GM12873 (cell line): ENCODE data around the gene SPATA6L.

Experiments used
- TF ChIP-seq, protein P1 (sequence below): IDR thresholded peaks from 2 replicates; pipeline ENCODE4 v1.5.1; 2012; ENCODE audit warnings: low read depth, mild to moderate bottlenecking, moderate library complexity, low read length, control low read depth; ENCODE audit not compliant: insufficient read depth; ENCODE audit errors: missing control alignments

Gene SPATA6L

GRCh38 chr9:4678679-4679267 lies 12.5 kb upstream of the SPATA6L start:
- TF ChIP-seq, protein P1, sequence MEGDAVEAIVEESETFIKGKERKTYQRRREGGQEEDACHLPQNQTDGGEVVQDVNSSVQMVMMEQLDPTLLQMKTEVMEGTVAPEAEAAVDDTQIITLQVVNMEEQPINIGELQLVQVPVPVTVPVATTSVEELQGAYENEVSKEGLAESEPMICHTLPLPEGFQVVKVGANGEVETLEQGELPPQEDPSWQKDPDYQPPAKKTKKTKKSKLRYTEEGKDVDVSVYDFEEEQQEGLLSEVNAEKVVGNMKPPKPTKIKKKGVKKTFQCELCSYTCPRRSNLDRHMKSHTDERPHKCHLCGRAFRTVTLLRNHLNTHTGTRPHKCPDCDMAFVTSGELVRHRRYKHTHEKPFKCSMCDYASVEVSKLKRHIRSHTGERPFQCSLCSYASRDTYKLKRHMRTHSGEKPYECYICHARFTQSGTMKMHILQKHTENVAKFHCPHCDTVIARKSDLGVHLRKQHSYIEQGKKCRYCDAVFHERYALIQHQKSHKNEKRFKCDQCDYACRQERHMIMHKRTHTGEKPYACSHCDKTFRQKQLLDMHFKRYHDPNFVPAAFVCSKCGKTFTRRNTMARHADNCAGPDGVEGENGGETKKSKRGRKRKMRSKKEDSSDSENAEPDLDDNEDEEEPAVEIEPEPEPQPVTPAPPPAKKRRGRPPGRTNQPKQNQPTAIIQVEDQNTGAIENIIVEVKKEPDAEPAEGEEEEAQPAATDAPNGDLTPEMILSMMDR = no peak

- TF ChIP-seq, protein P1 = no peak
Measured at GRCh38 chr9:4677392-4677791, 11.1 kb upstream of the SPATA6L start.

DNA sequence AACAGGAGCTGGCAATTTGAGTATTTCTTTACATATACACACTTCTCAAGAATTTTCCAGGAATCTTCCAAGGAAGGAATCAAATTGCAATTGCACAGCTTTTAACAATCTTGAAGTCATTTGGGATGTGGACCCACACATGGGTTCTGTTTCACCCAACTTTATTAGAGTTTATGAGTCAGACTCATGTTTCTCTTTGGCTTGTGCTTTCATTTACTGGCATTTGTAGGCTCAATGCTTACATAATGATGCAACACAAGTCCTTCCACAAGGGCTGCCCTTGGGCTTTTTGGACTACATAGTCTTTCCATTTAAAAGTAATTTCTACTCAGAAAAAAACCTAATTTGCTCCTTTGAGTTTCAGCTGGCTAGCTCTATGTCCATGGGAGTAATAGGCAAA lies 8.5 kb upstream of the SPATA6L start:
- TF ChIP-seq, protein P1 = no peak

- TF ChIP-seq, protein P1 = no peak
Measured at GRCh38 chr9:4671737-4672136, 5.5 kb upstream of the SPATA6L start.

GRCh38 chr9:4670591-4670990 lies 4.3 kb upstream of the SPATA6L start:
- TF ChIP-seq, protein P1 = no peak

- TF ChIP-seq, protein P1 = no peak
Measured at GRCh38 chr9:4669890-4670289, 3.6 kb upstream of the SPATA6L start.

GRCh38 chr9:4668604-4669003 lies 2.3 kb upstream of the SPATA6L start:
- TF ChIP-seq, protein P1 = no peak
